ENCODE data around the gene HDAC4. TPM values are rescaled to one million over a fixed set of nuclear protein-coding genes. Genes with fewer than 3 reads are reported as not detected.

The HDAC4 gene
- total RNA-seq, 4 donors from 2014 or later: 68.0 to 123 (median 86.5) TPM

- Histone ChIP-seq H3K27me3 (no peaks in the 10 kb centered on the region), H3K27ac (peak overlapping the region in 3 of 4 donors; percentile 6 to 73 (median 69)), H3K9me3 (no peaks in the 10 kb centered on the region), H3K4me3 (no peak overlapping the region), H3K36me3 (no peaks in the 10 kb centered on the region), H3K4me1 (peaks cover 0 to 67% (median 28%) of the 10 kb centered on the region in 4 donors)
- no peak for DNase-seq (ENCODE audit: low spot score in 2 of 2)
- no peak for TF ChIP-seq POLR2A (IDR thresholded peaks at IDR 0.05)
- no peak for TF ChIP-seq CTCF (IDR thresholded peaks at IDR 0.05)
- no peak for TF ChIP-seq EP300 (IDR thresholded peaks at IDR 0.05)
- whole genome bisulfite sequencing, 2 donors: 45 to 47% methylated on average over 19 of the region's 19 CpGs
These were observed 187.7 kb downstream of the HDAC4 start for GRCh38 chr2:239212929-239213642.

GRCh38 chr2:239212121-239212928 lies 188.5 kb downstream of the HDAC4 start:
- no peaks in the 10 kb centered on the region for H3K36me3 ChIP-seq
- H3K4me1 ChIP-seq: peaks cover 0 to 67% (median 28%) of the 10 kb centered on the region in 4 donors
- TF ChIP-seq CTCF (IDR thresholded peaks at IDR 0.05) (no peak), EP300 (IDR thresholded peaks at IDR 0.05) (no peak), POLR2A (IDR thresholded peaks at IDR 0.05) (no peak)
- H3K27ac ChIP-seq: peak overlapping the region in 3 of 4 donors; percentile 6 to 73 (median 69)
- no peak overlapping the region for H3K4me3 ChIP-seq
- no peak for DNase-seq (ENCODE audit: low spot score in 2 of 2)
- WGBS, 2 donors: 54 to 66% methylated on average over 7 of the region's 7 CpGs
- H3K9me3 ChIP-seq: no peaks in the 10 kb centered on the region
- H3K27me3 ChIP-seq: no peaks in the 10 kb centered on the region

- TF ChIP-seq CTCF (IDR thresholded peaks at IDR 0.05) (no peak), EP300 (IDR thresholded peaks at IDR 0.05) (peak in 1 of 2 donors; percentile 47), POLR2A (IDR thresholded peaks at IDR 0.05) (no peak)
- WGBS, 2 donors: 58 to 61% methylated on average over 13 of the region's 13 CpGs
- H3K9me3 ChIP-seq: no peaks in the 10 kb centered on the region
- no peaks in the 10 kb centered on the region for H3K27me3 ChIP-seq
- H3K36me3 ChIP-seq: no peaks in the 10 kb centered on the region
- H3K4me1 ChIP-seq: peaks cover 0 to 61% (median 28%) of the 10 kb centered on the region in 4 donors
- no peak for DNase-seq (ENCODE audit: low spot score in 2 of 2)
- no peak overlapping the region for H3K4me3 ChIP-seq
- H3K27ac ChIP-seq: peak overlapping the region in 2 of 4 donors; percentile 69 to 73
These were observed 189.3 kb downstream of the HDAC4 start for GRCh38 chr2:239211396-239212094.

- Histone ChIP-seq H3K27ac (peak overlapping the region; percentile 26 to 73 (median 40)), H3K4me3 (no peak overlapping the region), H3K36me3 (no peaks in the 10 kb centered on the region), H3K27me3 (no peaks in the 10 kb centered on the region), H3K4me1 (peaks cover 0 to 53% (median 23%) of the 10 kb centered on the region in 4 donors), H3K9me3 (no peaks in the 10 kb centered on the region)
- DNase-seq (ENCODE audit: low spot score in 2 of 2): no peak
- no peak for TF ChIP-seq POLR2A (IDR thresholded peaks at IDR 0.05)
- TF ChIP-seq CTCF (IDR thresholded peaks at IDR 0.05): no peak
- TF ChIP-seq EP300 (IDR thresholded peaks at IDR 0.05): no peak
- WGBS, 2 donors: 51 to 64% methylated on average over 14 of the region's 14 CpGs
These were observed 191.0 kb downstream of the HDAC4 start for GRCh38 chr2:239209783-239210182.

Measured in tibial nerve (tissue), 4 donors.